Astrocyte of the cerebellum (primary cell): Measurements from ENCODE around the gene CREB1.
A peak's percentile ranks its signal among the peaks of the same experiment; 100 is the strongest.

ENCODE experiments used
- DNase-seq: peaks from one replicate; pipeline ENCODE4 v3.0.0-alpha.2; 2011; ENCODE audit warnings: low read depth
- H3K4me3 ChIP-seq: 2 replicates; pipeline ENCODE4 v1.5.1; 2011; ENCODE audit warnings: mild to moderate bottlenecking, low read depth, low read length, moderate library complexity
- CTCF ChIP-seq: IDR thresholded peaks from 2 replicates; pipeline ENCODE4 v1.5.1; 2012; ENCODE audit warnings: low read length, low read depth, moderate library complexity, mild to moderate bottlenecking; ENCODE audit errors: missing control alignments
- in situ Hi-C: cut with HindIII; loops from 2 replicates; pipeline ENCODE4 v1.10.0; 2017; ENCODE audit warnings: low sequenced_read_pairs

The CREB1 gene

GRCh38 chr2:207502577-207503198, 27.1 kb upstream of the CREB1 start:
- no peak for DNase-seq
- no peak overlapping the region for H3K4me3 ChIP-seq
- TF ChIP-seq CTCF: no peak
- in situ Hi-C loops: no loop called here

GRCh38 chr2:207503234-207503633, 26.5 kb upstream of the CREB1 start:
- in situ Hi-C loops: no loop called here
- H3K4me3 ChIP-seq: no peak overlapping the region
- DNase-seq: no peak
- TF ChIP-seq CTCF: no peak

- in situ Hi-C loops: no loop called here
- peak overlapping the region; percentile 17 for H3K4me3 ChIP-seq
- peak; percentile 40 for TF ChIP-seq CTCF
- peak; percentile 98 for DNase-seq
Measured at GRCh38 chr2:207504513-207505170, 25.1 kb upstream of the CREB1 start.

- DNase-seq: no peak
- no peak for TF ChIP-seq CTCF
- H3K4me3 ChIP-seq: peak overlapping the region; percentile 17
- in situ Hi-C loops: no loop called here
Measured at GRCh38 chr2:207505171-207505570, 24.6 kb upstream of the CREB1 start.

- peak; percentile 81 for DNase-seq
- no peak overlapping the region for H3K4me3 ChIP-seq
- TF ChIP-seq CTCF: no peak
- in situ Hi-C loops: no loop called here
Measured at GRCh38 chr2:207505728-207506127, 24.0 kb upstream of the CREB1 start.

- in situ Hi-C loops: no loop called here
- DNase-seq: no peak
- no peak for TF ChIP-seq CTCF
- H3K4me3 ChIP-seq: no peak overlapping the region
Measured at GRCh38 chr2:207506426-207506825, 23.3 kb upstream of the CREB1 start.

GRCh38 chr2:207510148-207510547, 19.6 kb upstream of the CREB1 start:
- H3K4me3 ChIP-seq: no peak overlapping the region
- in situ Hi-C loops: no loop called here
- TF ChIP-seq CTCF: no peak
- no peak for DNase-seq
